Stimulated activated CD8-positive, alpha-beta memory T cell treated with anti-CD3 and anti-CD28 coated beads, Interleukin-7, amount 100 ng/mL, for 1 hour (primary cell): ENCODE measurements around the gene FADS2.

Source experiments
- DNase-seq, 2 donors: peaks; one replicate each; pipeline ENCODE4 v3.0.0-alpha.2; 2020; ENCODE audit warnings: low read depth in 2 of 2

Gene FADS2

DNA sequence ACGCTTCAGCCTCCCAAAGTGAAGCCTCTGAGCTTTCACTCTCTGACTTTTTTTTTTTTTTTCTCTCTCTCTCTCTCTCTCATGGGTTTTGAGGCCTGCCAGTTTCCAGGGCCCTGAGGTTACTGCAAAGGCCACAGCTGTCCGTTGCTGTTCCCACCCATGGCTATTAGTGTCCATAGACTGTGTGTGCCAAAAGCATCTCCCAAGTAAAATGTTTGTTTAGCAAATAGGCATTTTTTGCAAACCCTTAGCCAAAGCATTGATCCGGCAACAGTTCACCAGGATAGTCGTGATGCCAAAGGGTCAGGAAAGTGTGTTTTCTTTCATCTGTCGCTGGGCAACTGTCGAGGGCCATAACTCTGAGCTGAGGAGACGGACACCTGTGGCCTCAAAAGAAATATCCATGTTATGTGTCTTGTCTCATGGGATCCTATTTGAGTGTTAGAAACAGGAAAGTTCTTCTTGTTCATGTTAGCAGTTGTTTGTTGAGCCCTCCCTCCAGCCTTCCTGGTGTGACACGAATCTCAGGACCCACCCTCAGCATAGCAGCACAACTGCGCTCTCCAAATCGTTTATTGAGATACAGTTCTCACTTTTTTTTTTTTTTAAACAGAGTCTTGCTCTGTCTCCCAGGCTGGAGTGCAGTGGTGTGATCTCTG is 18.4 kb downstream of the FADS2 start:
- no peak for DNase-seq

DNA sequence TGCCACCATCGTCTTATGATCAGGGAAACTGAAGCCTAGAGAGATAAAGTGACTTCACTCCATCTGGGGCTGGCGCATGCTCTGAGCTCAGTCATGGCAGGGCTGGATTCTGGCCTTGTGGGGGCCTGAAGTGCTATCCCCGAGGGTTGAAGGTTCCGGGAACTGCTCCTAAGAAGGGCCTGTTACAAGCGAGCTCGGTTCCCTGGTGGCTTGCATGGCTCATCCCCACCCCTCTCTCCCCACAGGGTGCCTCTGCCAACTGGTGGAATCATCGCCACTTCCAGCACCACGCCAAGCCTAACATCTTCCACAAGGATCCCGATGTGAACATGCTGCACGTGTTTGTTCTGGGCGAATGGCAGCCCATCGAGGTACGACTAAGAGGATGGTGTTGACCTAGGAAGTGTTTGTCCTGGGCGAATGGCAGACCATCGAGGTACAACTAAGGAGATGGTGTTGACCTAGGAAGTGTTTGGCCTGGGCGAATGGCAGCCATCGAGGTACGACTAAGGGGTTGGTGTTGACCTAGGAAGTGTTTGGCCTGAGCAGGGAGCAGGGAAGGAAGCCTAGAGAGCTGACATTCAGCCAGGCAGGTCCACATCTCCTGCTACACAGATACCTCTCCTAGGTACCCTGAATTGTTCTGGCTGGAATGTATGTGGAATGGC is 19.9 kb downstream of the FADS2 start:
- DNase-seq, result no peak

DNA sequence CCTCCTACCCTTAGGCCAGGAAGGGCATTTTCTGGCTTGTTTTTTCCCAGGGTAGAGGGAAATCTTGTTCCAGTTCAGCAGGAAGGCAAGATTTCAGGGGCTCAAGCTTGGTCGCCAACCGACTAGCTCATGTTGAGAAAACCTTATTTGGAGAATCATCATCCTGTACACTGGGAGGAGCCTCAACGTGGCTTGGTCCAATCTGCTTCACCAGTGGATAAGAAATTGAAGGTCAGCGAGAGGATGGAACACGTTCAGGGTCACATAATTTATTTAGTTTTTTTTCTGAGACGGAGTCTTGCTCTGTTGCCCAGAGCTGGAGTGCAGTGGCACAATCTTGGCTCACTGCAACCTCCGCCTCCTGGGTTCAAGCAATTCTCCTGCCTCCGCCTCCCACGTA is 20.5 kb downstream of the FADS2 start:
- no peak for DNase-seq

DNA sequence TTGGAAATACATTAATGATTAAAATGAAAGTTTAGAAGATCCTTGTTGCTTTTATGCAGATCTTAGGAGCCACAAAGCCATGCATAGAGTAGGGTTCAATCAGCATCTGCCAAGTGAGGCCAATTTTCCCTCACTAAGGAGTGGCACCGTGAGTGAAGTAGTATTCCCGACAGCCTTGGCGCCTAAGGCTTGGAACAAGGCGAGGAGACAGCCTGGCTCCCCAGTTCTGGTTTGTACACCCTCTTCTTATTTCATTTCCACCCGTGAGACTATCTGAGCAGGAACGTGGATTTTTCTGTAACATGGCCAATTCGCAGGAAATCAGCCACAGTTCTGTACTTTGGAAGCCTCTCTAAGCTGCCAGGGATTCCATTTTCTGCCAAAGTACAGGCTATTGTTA is 22.6 kb downstream of the FADS2 start:
- no peak for DNase-seq

DNA sequence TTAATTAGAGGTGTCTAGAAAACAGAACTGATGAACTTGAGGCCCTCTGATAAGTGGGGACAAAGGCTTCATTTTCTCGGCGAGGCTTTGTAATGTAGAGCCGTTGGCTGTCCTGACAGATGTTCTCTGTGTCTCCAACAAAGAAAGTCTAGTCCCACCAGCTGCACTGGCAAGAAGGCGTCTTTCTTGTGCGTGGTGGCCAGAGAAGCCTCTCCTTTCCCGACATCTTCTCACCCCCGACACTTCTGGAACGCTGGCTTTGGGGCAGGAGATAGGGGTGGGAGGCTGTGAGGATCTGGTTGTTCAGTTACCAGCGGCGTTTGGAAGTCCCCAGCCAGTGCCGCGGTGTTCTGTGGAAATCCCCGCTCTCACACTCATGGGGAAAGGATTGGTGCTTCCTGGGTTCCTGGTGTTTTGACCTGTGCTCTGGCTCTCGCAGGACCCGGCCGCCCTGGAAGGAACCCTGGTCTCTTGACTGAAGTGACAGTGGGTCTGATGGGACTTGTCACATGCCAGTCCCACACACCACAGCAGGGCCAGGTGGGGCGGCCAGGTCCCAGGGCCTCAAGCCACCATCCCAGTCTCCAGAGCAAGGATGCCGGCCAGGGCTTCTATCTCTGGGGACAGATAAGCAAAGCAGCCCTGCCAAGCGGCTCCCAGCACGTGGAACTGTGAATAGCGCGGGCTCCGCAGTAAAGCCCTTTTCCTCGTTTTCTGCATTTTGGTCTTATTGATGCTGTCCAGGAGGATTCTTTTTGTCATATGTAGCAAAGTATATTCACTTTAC is 23.2 kb downstream of the FADS2 start:
- no peak for DNase-seq

DNA sequence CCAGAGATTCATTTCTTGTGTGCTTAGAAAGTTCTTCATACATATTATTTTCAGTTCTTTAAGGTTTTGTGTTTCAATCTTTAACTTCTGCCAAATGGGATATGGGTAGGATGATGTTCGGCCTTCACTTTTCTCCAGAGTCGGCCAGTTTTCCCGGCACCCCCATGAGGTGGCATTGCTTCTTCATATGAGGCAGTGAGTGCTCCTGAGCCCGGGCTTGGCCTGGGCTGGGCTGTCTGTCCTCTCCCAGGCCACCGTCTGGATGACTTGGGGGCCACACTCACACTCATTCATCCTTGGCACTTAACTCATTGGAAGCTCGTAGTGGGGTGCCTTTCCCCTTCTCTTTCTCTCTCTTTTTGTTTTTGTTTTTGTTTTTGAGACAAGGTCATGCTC is 23.8 kb downstream of the FADS2 start:
- no peak for DNase-seq

DNA sequence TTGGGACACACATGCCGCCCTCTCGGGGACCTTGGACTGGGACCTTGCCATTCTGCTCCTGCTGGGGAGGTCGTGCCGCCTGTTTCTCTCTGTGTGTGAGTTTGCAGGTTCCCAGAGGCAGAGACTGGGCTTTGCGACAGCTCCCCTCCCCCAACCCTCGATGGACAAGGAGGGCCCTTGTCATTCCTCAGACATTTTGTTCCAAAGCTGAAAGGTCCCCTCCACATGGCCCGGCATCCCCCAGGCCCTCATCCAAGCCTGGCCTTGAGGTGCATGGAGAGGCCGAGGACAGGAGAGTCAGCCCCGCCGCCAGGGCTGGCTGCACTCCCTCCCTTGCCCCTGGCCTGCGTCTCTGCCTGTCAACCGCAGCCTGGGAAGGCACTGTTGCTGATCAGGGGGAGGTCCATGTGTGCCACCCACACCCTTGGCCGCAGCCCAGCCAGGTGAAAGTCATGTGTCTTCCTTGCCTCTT is 25.6 kb downstream of the FADS2 start:
- no peak for DNase-seq

DNA sequence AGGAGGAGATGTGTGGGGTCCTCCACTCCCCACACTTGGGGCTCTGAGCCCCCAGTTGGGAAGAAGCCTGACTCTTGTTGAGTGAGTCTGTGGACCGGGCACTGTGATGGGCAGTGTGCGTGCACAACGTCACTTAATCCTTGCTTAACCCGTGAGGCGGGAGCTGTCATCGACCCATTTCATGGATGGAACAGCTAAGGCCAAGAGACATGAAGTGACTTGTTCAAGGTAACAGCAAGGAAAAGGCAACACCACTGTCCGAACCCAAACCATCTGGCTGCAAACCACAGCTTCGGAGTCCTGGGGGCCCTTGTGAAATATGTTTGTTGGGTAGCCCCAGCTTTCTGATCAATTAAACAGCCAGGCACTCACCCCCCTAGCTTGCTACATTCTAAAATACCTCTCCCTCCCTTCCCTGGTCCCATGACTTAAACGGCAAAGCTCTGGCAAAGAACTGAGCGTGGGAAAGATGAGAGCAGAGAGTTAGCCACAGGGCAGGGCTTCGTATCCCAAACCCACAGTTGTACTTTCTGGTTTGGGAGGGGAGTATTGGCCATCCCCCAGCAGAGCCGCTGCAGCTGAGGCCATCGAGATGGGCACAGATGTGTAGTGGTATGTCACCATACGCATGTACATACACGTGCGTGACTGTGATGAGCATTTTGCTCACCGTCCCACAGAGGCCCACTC is 26.3 kb downstream of the FADS2 start:
- DNase-seq, result no peak

DNA sequence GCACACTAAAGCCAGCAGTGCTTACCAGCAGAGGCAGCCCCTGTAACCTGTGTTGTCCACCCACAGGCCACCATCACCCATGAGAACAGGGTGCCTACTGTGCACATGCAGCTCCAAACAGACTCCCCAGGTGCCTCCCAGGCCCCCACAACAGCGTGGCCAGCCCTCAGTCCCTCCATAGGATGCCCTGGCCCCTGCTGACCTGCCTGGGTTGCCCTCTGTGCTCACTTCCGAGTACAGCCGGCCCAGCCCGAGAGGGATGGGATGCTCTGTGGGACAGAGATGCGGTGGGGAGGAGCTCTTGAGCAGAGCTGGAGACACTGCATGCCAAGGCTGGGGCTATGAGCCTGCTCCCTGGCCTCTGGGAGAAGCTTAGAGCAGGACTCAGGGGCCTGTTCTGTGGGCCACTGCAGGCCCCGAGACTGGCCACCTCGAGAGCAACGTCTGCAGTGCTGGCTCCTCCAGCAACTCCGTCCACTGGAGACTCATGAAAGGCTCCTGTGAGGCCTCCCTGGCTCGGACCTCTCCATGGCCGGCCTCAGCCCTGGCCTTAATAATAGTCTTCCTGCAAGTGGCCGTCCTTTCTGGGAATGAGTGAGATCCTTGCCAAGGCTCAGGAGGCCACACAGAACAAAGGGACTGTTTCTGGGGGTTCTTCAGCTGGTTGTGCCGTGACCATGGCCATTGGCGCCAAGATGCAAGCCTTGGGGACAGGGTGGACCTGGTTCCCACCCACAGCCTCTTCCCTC is 27.0 kb downstream of the FADS2 start:
- DNase-seq, result no peak

DNA sequence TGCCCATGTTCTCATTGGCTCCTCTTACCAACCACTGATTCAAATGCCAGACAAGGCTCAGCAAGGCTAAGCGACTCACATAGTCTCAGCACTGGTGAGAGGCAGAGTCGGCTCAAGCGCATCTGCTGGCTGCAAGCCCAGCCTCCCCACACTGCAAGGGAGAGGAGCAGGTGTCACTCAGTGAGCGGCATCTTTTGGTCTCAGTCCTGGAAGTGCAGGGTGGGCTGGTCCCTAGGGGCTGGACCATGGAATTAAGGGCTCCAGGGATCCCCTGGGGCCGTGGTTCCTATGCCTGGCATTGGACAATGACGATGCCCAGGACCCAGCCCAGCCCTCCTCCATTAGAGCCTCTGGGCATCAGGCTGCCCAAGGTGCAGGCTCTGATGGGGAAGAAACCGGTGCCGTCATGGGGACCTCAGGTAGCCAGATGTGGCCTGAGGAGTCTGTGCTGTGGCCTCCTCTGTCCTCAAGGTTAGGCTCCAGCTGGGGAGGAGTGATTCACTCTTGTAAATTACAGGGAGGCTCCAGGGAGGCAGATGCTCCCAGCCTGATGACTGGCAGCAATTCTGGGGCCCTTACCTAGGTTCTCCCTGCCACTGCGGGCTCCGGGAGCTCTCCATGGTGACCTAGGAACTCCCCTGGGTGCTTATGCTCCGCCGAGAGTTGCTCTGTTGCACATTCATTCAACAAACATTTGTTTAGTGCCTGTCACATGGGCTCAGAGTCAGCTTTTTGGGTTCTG is 28.0 kb downstream of the FADS2 start:
- no peak for DNase-seq

DNA sequence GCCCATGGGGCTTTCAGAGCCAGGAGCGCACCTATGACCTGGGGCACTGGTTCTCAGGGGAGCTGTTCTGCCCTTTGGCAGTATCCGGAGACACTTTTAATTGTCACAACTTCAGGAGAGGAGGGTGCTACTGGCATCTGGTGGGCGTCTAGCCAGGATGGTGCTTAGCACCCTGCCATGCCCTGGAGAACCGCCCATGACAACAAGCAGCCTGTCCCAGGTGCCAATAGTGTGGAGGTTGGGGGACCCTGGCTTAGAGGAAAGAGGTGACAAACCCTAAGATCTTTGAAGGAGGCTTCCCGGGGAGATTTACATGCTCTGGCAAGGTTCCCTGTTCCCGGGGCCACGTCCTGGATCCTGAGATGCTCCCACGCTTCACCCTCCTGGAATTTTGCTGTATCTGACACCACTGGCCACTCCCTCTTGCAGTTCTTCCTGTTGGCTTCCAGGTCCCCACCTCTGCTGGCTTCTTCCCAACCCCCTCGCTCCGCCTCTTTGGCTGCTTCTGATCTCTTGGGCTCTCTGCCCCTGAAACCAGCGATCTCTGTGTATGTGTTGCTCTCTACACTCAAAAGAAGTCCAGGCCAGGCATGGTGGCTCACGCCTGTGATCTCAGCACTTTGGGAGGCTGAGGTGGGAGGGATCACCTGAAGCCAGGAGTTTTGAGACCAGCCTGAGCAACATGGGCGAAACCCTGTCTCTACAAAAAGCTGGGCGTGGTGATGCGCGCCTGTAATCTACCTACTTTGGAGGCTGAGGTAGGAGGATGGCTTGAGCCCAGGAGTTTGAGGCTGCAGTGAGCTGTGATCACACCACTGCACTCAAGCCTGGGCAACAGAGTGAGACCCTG is 32.2 kb downstream of the FADS2 start:
- no peak for DNase-seq

DNA sequence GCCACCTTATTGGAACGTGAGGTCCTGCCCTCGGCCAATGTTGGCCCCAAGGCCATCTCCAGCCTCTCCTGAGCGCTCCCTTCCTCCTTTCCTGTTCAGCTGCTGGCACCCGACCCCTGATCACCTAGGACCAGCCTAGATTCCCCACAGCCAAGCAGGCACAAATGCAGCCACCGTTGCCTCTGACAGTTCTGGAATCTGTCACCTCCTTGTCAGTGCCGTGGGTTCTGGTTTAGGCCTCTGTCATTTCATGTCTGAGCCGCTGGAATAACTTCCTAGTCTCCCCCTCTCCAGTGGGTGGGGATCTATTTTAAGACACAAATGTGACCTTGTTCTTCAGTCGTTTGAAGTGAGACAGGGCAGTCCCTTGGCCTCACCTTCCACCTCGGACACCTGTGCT is 33.5 kb downstream of the FADS2 start:
- no peak for DNase-seq

DNA sequence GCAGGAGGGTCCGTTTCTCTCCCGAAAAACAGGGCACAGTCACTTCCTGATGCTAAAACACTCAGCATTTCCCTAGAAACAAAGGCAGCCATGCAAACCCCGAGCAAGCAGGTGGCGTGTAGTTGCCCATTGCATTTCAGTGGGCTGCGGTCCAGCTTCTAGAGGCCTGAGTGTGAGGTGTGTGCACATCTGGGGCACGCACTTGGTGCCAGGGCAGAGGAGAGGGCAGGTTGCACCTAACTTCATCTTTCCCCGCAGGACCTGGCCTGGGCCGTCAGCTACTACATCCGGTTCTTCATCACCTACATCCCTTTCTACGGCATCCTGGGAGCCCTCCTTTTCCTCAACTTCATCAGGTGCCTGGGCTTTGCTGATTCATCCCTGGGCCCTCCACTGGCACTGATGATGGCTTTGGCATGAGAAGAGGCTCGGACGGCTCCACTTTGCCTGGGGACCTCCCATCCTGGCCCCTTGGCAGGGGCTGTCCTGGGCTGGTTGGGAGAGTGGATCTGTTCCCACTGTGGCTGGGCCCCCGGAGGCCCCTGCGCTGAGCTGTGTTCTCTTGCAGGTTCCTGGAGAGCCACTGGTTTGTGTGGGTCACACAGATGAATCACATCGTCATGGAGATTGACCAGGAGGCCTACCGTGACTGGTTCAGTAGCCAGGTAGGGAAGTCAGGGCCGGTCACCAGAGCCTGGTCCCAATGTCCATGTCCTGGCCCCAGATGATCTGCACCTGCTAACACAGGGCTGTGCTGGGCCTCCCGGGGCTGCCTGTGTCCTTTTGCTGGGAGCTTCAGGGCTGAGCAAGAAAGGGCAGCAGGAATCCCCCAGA is 34.8 kb downstream of the FADS2 start:
- DNase-seq, result no peak

DNA sequence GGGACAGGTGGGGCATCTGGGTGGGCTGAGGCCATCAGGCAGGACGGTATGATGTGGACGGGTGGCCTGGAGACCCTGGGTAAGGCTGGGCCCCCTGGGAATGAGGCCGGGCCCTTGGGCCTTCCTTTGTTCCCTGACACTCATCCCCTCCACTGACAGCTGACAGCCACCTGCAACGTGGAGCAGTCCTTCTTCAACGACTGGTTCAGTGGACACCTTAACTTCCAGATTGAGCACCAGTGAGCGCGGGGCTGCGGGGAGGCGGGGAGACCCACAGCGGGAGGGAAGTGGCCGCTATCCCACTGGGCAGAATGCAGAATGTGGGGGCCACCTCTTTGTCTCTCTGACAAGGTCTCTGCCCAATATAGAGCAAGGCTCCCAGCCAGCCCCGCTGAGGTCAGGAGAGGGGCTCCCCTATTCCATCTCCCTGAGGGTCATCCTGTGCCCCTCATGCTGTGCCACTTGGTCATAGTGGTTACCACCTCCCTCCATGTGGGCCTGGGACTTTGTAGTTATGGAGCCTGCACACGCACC is 35.5 kb downstream of the FADS2 start:
- DNase-seq, result no peak

DNA sequence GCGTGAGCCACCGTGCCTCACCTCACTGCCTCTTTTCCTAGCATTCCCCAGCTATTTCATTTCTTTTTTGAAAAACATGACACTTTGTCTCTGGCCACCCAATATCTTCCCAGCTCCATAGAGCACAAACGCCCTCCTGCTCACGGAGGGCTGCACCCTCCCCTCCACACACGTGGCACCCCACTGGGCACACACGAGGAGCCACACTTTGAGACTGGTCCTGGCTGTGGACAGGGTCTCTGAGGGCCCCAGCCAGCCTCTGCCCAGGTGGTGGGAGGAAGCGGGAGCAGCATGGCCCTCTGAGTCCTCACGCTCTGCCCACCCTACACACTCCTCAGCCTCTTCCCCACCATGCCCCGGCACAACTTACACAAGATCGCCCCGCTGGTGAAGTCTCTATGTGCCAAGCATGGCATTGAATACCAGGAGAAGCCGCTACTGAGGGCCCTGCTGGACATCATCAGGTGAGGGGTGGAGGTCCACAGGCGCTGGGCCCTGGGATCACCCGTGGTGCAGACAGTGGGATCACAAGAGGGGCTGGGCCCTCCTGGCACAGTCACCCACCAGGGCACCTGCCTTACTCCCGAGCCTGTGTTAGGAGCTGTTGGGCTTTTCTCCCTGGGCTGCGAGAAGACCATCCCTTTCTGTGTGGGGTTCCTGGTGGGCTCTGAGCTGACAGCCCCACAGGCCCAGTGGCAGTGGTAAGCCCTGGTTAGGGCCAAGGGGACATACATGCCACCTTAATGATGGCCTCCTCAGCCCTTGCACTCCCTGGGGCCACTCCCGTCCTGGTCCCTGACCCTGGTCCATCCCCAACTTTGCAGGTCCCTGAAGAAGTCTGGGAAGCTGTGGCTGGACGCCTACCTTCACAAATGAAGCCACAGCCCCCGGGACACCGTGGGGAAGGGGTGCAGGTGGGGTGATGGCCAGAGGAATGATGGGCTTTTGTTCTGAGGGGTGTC is 37.0 kb downstream of the FADS2 start:
- DNase-seq, result no peak

DNA sequence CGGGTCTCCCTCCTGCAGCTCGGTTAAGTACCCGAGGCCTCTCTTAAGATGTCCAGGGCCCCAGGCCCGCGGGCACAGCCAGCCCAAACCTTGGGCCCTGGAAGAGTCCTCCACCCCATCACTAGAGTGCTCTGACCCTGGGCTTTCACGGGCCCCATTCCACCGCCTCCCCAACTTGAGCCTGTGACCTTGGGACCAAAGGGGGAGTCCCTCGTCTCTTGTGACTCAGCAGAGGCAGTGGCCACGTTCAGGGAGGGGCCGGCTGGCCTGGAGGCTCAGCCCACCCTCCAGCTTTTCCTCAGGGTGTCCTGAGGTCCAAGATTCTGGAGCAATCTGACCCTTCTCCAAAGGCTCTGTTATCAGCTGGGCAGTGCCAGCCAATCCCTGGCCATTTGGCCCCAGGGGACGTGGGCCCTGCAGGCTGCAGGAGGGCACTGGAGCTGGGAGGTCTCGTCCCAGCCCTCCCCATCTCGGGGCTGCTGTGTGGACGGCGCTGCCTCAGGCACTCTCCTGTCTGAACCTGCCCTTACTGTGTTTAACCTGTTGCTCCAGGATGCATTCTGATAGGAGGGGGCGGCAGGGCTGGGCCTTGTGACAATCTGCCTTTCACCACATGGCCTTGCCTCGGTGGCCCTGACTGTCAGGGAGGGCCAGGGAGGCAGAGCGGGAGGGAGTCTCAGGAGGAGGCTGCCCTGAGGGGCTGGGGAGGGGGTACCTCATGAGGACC is 38.3 kb downstream of the FADS2 start:
- no peak for DNase-seq

DNA sequence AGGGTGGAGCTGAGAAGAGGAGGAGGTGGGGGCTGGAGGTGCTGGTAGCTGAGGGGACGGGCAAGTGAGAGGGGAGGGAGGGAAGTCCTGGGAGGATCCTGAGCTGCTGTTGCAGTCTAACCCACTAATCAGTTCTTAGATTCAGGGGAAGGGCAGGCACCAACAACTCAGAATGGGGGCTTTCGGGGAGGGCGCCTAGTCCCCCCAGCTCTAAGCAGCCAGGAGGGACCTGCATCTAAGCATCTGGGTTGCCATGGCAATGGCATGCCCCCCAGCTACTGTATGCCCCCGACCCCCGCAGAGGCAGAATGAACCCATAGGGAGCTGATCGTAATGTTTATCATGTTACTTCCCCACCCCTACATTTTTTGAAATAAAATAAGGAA is 38.9 kb downstream of the FADS2 start:
- no peak for DNase-seq
